Urothelium cell line (cell line): ENCODE results near the gene SMARCA1.

Source experiments
- DNase-seq: peaks from one replicate; pipeline ENCODE4 v3.0.0; 2011; ENCODE audit warnings: low spot score, mixed read lengths
- FAIRE-seq: peaks from 2 replicates; lab custom pipeline; 2011; peaks lifted over from hg19 to GRCh38; lab: Jason Lieb, UNC

Gene SMARCA1

GRCh38 chrX:129480889-129481288 is 42.4 kb downstream of the SMARCA1 start:
- FAIRE-seq: no peak

GRCh38 chrX:129478516-129478915 is 44.8 kb downstream of the SMARCA1 start:
- DNase-seq: no peak

More at GRCh38 chrX:129480889-129481288, 42.4 kb downstream of the SMARCA1 start:
- DNase-seq: no peak

GRCh38 chrX:129472116-129472515 is 51.2 kb downstream of the SMARCA1 start:
- DNase-seq (no peak), FAIRE-seq (no peak)

More at GRCh38 chrX:129478516-129478915, 44.8 kb downstream of the SMARCA1 start:
- FAIRE-seq: no peak

- FAIRE-seq (no peak), DNase-seq (no peak)
Measured at GRCh38 chrX:129462707-129463106, 60.6 kb downstream of the SMARCA1 start.

- DNase-seq (no peak), FAIRE-seq (no peak)
Measured at GRCh38 chrX:129461801-129462456, 61.4 kb downstream of the SMARCA1 start.

DNA sequence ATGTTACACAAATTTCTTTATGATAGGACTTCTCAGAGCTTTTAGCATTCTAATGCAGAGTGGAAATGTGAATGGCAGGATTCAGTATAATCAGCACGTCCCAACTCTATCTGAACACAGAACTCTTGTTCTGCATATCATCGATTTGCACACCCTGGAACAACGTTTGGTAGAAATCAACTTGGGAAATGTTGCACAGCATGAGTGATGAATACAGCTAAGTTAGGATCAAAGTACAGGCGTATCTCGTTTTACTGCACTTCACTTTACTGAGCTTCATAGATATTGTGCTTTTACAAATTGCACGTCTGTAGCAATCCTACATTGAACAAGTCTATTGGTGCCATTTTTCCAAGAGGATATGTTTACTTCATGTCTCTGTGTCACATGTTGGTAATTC is 70.8 kb downstream of the SMARCA1 start:
- FAIRE-seq (no peak), DNase-seq (no peak)

GRCh38 chrX:129450123-129450522 is 73.2 kb downstream of the SMARCA1 start:
- DNase-seq (no peak), FAIRE-seq (no peak)

GRCh38 chrX:129449148-129449547 is 74.1 kb downstream of the SMARCA1 start:
- FAIRE-seq (no peak), DNase-seq (no peak)

DNA sequence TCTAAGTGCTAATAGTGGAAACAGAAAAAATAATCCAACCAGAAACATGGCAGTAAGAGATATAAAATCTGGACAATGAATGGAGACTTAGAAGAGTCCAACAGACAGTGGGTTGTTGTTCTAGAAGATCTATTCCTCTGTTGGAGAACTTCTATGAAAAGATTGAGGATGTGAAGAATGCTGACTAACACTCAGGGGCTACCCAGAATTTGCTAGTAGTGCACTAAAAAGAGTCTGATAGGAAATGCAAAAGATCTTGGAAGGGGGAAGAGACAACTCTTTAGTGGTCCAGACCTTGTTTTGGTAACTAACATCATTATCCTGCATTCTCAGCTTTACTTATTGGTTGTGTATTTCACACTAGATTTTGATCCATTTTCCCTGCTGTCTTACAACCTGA is 77.9 kb downstream of the SMARCA1 start:
- DNase-seq (no peak), FAIRE-seq (no peak)

DNA sequence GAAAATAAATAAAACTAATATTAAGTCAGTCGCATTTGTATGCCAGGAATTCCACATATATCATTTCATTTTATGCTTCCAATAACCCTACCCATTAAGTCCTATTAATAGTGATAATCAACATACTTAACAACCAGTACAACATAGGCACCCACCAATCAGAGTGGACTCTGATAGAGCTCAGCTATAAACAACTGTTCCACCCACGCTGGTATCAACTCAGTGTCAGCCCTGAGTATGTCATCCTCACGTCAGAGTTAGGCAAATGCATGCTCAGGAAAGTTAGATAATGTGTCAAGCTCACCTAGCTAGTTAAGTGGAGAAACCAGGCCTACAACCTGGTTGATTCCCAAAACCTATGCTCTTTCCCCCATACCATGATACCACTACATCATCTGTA is 89.3 kb downstream of the SMARCA1 start:
- DNase-seq (no peak), FAIRE-seq (no peak)

- DNase-seq (no peak), FAIRE-seq (no peak)
Measured at GRCh38 chrX:129433461-129433860, 89.8 kb downstream of the SMARCA1 start.

DNA sequence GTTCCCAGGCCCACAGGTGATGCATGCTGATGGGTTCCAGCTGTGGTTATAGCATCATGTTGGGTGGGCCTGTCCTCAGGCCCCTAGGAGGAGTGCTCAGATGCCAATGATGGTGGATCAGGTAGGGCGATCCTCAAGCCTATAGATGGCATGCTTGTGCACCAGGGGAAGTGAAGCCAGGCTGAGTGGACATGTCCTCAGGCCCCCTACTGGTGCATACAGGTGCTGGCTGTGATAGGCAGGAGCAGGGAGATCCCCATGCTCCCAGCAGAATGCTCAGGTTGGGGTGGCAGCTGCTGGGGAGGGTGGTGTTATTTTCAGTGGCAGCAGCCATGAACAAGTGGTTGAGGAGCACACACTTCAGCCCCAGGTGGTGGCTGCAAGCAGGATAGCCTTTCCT is 96.0 kb downstream of the SMARCA1 start:
- no peak for DNase-seq
- no peak for FAIRE-seq

- DNase-seq: no peak
- no peak for FAIRE-seq
Measured at GRCh38 chrX:129423191-129423590, 100.1 kb downstream of the SMARCA1 start.

DNA sequence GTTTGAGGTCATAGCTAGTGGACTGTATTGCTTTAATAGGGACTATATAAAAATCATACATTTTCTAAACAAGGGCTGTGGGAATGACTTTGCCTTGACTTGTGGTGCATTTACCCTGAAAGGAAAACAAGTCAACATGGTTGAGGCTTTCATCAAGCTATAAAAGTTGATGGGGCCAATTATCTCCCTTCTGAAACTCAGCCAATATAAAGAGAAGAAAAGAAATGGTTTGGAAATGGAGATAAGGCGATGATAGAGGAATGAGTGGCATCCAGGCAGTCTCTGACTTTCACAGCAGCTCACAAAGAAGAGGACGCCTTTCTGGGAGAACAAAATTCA is 118.7 kb downstream of the SMARCA1 start:
- no peak for DNase-seq
- no peak for FAIRE-seq

DNA sequence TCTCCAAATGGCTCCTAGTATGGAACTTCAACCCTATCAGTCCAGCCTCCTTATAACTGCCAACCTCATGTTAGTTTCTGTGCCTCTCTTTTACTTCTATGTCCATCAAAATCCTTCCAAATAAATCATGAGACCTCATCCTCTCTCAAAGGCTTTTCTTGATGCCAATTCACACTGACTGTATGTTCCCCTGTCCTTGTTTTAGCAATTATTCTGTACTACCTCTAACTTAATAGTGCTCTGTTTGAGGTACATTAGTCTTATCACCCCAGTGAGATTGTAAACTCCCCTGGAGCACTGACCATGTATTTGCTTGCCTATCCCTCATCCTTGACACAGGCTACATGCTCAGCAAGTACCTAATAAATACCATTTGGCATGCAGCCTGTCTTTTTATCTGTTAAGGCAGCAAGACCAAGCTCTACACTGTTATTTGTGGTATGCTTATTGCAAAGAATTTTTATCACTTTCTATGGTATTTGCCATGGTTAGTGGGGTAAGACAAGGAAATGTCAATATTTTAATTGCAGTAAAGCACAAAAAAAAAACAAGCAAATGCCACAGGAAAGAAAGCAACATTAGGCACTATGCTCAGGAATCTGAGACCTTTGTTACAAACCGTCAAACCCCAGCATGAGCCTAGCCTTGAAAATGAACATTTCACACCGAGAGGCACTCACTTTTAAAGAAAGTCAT is 119.2 kb downstream of the SMARCA1 start:
- DNase-seq: no peak
- FAIRE-seq: no peak
